HFFc6 (cell line): ENCODE data around the gene KRT84. TPM values are rescaled to one million over a fixed set of nuclear protein-coding genes. Genes with fewer than 3 reads are reported as not detected.
"Not testable (repeated sequence)": the region's sequence is repeated elsewhere in the genome, so short reads cannot be mapped to it uniquely, and the experiment has no call there.

Experiments
- DNase-seq: peaks from one replicate; pipeline ENCODE4 v3.0.0-alpha.2; 2018
- H3K27ac Mint-ChIP-seq: 2 replicates; pipeline ENCODE4 v1.8.0; 2020; ENCODE audit warnings: mild to moderate bottlenecking, mixed read lengths
- H3K27me3 Mint-ChIP-seq: 2 replicates; pipeline ENCODE4 v1.8.0; 2021; ENCODE audit warnings: mild to moderate bottlenecking, moderate library complexity, mixed read lengths; ENCODE audit not compliant: insufficient read depth
- H3K36me3 Mint-ChIP-seq: 2 replicates; pipeline ENCODE4 v1.8.0; 2021; ENCODE audit warnings: low read depth, mixed read lengths
- H3K4me1 Mint-ChIP-seq: 2 replicates; pipeline ENCODE4 v1.8.0; 2020; ENCODE audit warnings: low read depth, mixed read lengths
- H3K4me3 Mint-ChIP-seq: 2 replicates; pipeline ENCODE4 v1.8.0; 2020; ENCODE audit warnings: mild to moderate bottlenecking, moderate library complexity, mixed read lengths
- H3K9me3 Mint-ChIP-seq: 2 replicates; pipeline ENCODE4 v1.8.0; 2020; ENCODE audit warnings: mild to moderate bottlenecking, mixed read lengths
- total RNA-seq, 6 experiments: library from RNA; stranded (reverse); fragmentation: NEBNext Ultra II Directional; extraction: Animal tissue kit (Norgen Biotek cat#: 25700); gene quantifications; 2 replicates in 1 of 6; 3 replicates in 5 of 6; pipeline ENCODE4 v1.2.3, GENCODE V29; 2021
- TF ChIP-seq, protein P1 (sequence below): fragments of 200-600 bp; sonication (generic); IDR thresholded peaks from 2 replicates; pipeline ENCODE4 v1.5.0; 2021; ENCODE audit warnings: antibody characterized with exemption, mild to moderate bottlenecking

KRT84 gene
- total RNA-seq, 6 experiments from 2014 or later: not detected

- H3K4me1 Mint-ChIP-seq: peaks cover 9% of the 10 kb centered on the region
- no peaks in the 10 kb centered on the region for H3K36me3 Mint-ChIP-seq
- no peak for DNase-seq
- peaks cover 40% of the 10 kb centered on the region for H3K27me3 Mint-ChIP-seq
- H3K27ac Mint-ChIP-seq: no peak overlapping the region
- TF ChIP-seq, protein P1, sequence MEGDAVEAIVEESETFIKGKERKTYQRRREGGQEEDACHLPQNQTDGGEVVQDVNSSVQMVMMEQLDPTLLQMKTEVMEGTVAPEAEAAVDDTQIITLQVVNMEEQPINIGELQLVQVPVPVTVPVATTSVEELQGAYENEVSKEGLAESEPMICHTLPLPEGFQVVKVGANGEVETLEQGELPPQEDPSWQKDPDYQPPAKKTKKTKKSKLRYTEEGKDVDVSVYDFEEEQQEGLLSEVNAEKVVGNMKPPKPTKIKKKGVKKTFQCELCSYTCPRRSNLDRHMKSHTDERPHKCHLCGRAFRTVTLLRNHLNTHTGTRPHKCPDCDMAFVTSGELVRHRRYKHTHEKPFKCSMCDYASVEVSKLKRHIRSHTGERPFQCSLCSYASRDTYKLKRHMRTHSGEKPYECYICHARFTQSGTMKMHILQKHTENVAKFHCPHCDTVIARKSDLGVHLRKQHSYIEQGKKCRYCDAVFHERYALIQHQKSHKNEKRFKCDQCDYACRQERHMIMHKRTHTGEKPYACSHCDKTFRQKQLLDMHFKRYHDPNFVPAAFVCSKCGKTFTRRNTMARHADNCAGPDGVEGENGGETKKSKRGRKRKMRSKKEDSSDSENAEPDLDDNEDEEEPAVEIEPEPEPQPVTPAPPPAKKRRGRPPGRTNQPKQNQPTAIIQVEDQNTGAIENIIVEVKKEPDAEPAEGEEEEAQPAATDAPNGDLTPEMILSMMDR: no peak
- H3K9me3 Mint-ChIP-seq: no peaks in the 10 kb centered on the region
- H3K4me3 Mint-ChIP-seq: no peak overlapping the region
Measured at GRCh38 chr12:52411815-52412214, 26.4 kb upstream of the KRT84 start.

DNA sequence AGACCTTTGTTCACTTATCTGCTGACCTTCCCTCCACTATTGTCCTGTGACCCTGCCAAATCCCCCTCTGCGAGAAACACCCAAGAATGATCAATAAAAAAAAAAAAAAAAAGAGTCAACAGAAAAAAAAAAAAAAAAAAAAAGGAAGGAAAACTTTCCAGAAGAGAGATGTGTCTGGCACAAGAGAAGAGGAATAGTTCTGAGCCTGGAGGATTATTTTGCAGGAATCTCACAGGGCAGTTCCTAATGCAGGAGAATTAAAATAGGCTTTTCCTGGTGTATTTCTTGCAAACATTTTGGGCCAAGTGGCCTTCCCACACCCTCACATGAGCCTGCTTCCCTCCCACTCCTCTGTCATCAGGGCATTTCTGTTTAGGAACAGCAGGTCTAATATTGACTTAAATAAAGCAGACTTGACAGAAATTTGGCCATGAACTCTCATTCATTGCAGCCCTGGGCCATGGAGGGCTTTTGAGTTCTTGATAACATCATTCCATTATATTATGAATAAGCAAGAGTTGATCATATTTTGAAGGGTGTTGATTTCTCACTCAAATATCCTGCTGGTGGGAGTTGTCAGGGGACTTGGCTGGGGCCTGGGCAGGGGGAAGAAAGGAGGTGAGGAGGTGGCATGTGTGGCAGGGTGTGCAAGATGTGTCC is 25.3 kb upstream of the KRT84 start:
- not testable (repeated sequence) for H3K4me1 Mint-ChIP-seq, H3K4me3 Mint-ChIP-seq, DNase-seq, H3K9me3 Mint-ChIP-seq, H3K36me3 Mint-ChIP-seq, H3K27ac Mint-ChIP-seq
- H3K27me3 Mint-ChIP-seq: peaks cover 46% of the 10 kb centered on the region

DNA sequence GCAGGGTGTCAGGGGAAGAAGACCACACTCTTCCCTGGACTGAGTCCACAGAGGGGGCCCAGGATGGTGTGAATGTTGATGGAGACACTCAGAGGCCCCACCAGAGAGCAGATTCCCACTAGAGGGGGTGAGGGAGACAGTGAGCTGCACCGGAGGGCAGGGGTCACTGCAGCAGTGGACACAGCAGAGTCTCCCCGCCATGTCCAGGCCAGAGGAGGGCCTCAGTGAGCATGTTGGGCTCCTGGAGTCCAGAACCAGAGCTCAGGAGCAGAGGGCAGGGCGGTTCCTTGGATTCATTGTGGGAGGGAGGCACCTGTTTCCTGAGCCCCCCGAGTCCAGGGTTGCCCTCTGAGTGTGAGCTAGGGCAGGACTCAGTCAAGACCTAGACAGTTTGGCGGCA is 22.5 kb upstream of the KRT84 start:
- Mint-ChIP-seq H3K27me3 (peaks cover 50% of the 10 kb centered on the region), H3K36me3 (no peaks in the 10 kb centered on the region), H3K4me3 (no peak overlapping the region), H3K4me1 (no peaks in the 10 kb centered on the region), H3K27ac (no peak overlapping the region), H3K9me3 (no peaks in the 10 kb centered on the region)
- TF ChIP-seq, protein P1: 0 out of 2 replicates have a peak, but pooled peaks have one; percentile 28
- DNase-seq: no peak

GRCh38 chr12:52405922-52406385 is 20.5 kb upstream of the KRT84 start, which contains the start of gene KRT82:
KRT82 (minus strand) TSS chr12:52406335; CDS start chr12:52406277, 58 bp downstream.
- TF ChIP-seq, protein P1: no peak
- no peak within 1 kb of the TSS for H3K4me3 Mint-ChIP-seq
- H3K9me3 Mint-ChIP-seq: no peaks in the 10 kb centered on the region
- H3K36me3 Mint-ChIP-seq: no peaks in the 10 kb centered on the region
- H3K4me1 Mint-ChIP-seq: no peaks in the 10 kb centered on the region
- no peak within 1 kb of the TSS for H3K27ac Mint-ChIP-seq
- H3K27me3 Mint-ChIP-seq: peaks cover 51% of the 10 kb centered on the region
- no peak for DNase-seq

GRCh38 chr12:52404951-52405350 is 19.5 kb upstream of the KRT84 start:
- Mint-ChIP-seq H3K9me3 (no peaks in the 10 kb centered on the region), H3K27ac (no peak overlapping the region), H3K4me3 (no peak overlapping the region), H3K27me3 (peaks cover 55% of the 10 kb centered on the region), H3K4me1 (no peaks in the 10 kb centered on the region), H3K36me3 (no peaks in the 10 kb centered on the region)
- TF ChIP-seq, protein P1: peak; percentile 28; the same call in 1 of the 2 replicates
- DNase-seq: no peak

DNA sequence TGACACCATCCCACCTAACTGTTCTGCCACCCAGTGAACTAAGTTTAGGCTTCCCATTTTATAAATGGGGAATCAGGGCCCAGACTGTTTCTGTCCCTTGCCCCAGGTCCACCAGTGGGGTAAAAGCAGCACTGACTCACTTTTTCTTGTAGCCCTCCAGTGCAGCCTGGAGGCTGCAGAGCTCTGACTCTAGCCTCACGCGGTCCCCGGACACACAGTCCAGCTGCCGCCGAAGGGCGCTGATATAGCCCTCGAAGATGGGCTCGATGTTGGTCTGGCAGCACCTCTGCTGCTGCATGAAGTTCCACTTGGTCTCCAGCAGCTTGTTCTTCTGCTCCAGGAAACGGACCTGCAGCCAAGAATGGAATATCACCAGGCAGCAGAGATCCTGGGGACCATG is 18.1 kb upstream of the KRT84 start:
- Mint-ChIP-seq H3K27ac (no peak overlapping the region), H3K4me3 (no peak overlapping the region), H3K9me3 (no peaks in the 10 kb centered on the region), H3K27me3 (peaks cover 53% of the 10 kb centered on the region), H3K36me3 (no peaks in the 10 kb centered on the region), H3K4me1 (no peaks in the 10 kb centered on the region)
- DNase-seq: no peak
- TF ChIP-seq, protein P1: no peak
